Thymus (tissue), 11 donors: ENCODE measurements around the gene EYS. TPM values are rescaled to one million over a fixed set of nuclear protein-coding genes. Genes with fewer than 3 reads are reported as not detected.

Source experiments
- DNase-seq, 9 donors: peaks; one replicate each; pipeline ENCODE4 v3.0.0-alpha.2; 2013; ENCODE audit warnings: low spot score in 9 of 9, low read depth in 6 of 9, missing footprints in 1 of 9
- H3K27ac ChIP-seq, 2 donors: one replicate each; pipeline ENCODE4 v1.5.1; 2013; ENCODE audit warnings: control low read depth in 1 of 2, low read depth in 1 of 2, low read length in 1 of 2, mild to moderate bottlenecking in 1 of 2, moderate library complexity in 1 of 2
- H3K27me3 ChIP-seq, 2 donors: one replicate each; pipeline ENCODE4 v1.5.1; 2013; ENCODE audit warnings: low read length in 1 of 2; ENCODE audit not compliant: control insufficient read depth in 2 of 2, insufficient read depth in 1 of 2
- H3K36me3 ChIP-seq, 2 donors: one replicate each; pipeline ENCODE4 v1.5.1; 2013; ENCODE audit warnings: low read length in 1 of 2, mild to moderate bottlenecking in 1 of 2, moderate library complexity in 1 of 2; ENCODE audit not compliant: control insufficient read depth in 2 of 2, insufficient read depth in 2 of 2
- H3K4me1 ChIP-seq, 2 donors: one replicate each; pipeline ENCODE4 v1.5.1; 2013; ENCODE audit warnings: low read length in 2 of 2; ENCODE audit not compliant: control insufficient read depth in 2 of 2, insufficient read depth in 2 of 2
- H3K4me3 ChIP-seq, 2 donors: one replicate each; pipeline ENCODE4 v1.5.1; 2013; ENCODE audit warnings: low read length in 2 of 2, control low read depth in 1 of 2, mild to moderate bottlenecking in 1 of 2
- H3K9me3 ChIP-seq, 2 donors: one replicate each; pipeline ENCODE4 v1.5.1; 2013; ENCODE audit warnings: low read length in 1 of 2, mild to moderate bottlenecking in 1 of 2; ENCODE audit not compliant: control insufficient read depth in 2 of 2, insufficient read depth in 1 of 2
- WGBS: extraction: QIAGEN DNeasy Blood & Tissue Kit; methylation state at CpG from one replicate; pipeline ENCODE4 v1.1.7; 2013; 5-methylcytosine and 5-hydroxymethylcytosine counted together
- polyA plus RNA-seq: library from polyadenylated mRNA; stranded (reverse); fragments of 200-250 nt; gene quantifications from one replicate; pipeline ENCODE4 v1.2.3, GENCODE V29; 2013
- total RNA-seq: library from RNA; stranded (reverse); fragments of 120-200 nt; gene quantifications from one replicate; pipeline ENCODE4 v1.2.4, GENCODE V29; 2013
- donor health status: healthy.

EYS gene
- total and polyA plus RNA-seq, 2 donors: 0.05 to 0.28 TPM

GRCh38 chr6:64715624-64716023, 991.4 kb downstream of the EYS start:
- Histone ChIP-seq H3K4me3 (no peak overlapping the region), H3K27ac (no peak overlapping the region), H3K4me1 (no peaks in the 10 kb centered on the region), H3K9me3 (no peaks in the 10 kb centered on the region), H3K36me3 (no peaks in the 10 kb centered on the region), H3K27me3 (no peaks in the 10 kb centered on the region)
- 94% methylated on average over 3 of the region's 3 CpGs for WGBS
- no peak for DNase-seq

GRCh38 chr6:64714073-64714472, 993.0 kb downstream of the EYS start:
- H3K4me1 ChIP-seq: no peaks in the 10 kb centered on the region
- no peaks in the 10 kb centered on the region for H3K27me3 ChIP-seq
- 92% methylated on average over 2 of the region's 2 CpGs for WGBS

GRCh38 chr6:64713175-64713574, 993.9 kb downstream of the EYS start:
- no peak for DNase-seq
- no peak overlapping the region for H3K27ac ChIP-seq
- H3K4me1 ChIP-seq: no peaks in the 10 kb centered on the region
- no peak overlapping the region for H3K4me3 ChIP-seq
- WGBS: 77% methylated on average over 1 of the region's 1 CpG
- no peaks in the 10 kb centered on the region for H3K27me3 ChIP-seq
- no peaks in the 10 kb centered on the region for H3K9me3 ChIP-seq
- H3K36me3 ChIP-seq: no peaks in the 10 kb centered on the region

More at GRCh38 chr6:64714073-64714472, 993.0 kb downstream of the EYS start:
- no peak for DNase-seq
- H3K36me3 ChIP-seq: no peaks in the 10 kb centered on the region
- H3K4me3 ChIP-seq: no peak overlapping the region
- H3K27ac ChIP-seq: no peak overlapping the region
- H3K9me3 ChIP-seq: no peaks in the 10 kb centered on the region

- Histone ChIP-seq H3K4me3 (no peak overlapping the region), H3K27ac (no peak overlapping the region), H3K36me3 (no peaks in the 10 kb centered on the region), H3K4me1 (no peaks in the 10 kb centered on the region), H3K9me3 (no peaks in the 10 kb centered on the region), H3K27me3 (no peaks in the 10 kb centered on the region)
- DNase-seq: no peak
- 46% methylated on average over 2 of the region's 2 CpGs for WGBS
These were observed 994.4 kb downstream of the EYS start for GRCh38 chr6:64712606-64713005.

- Histone ChIP-seq H3K36me3 (no peaks in the 10 kb centered on the region), H3K9me3 (no peaks in the 10 kb centered on the region), H3K27me3 (no peaks in the 10 kb centered on the region), H3K4me1 (no peaks in the 10 kb centered on the region), H3K27ac (no peak overlapping the region), H3K4me3 (no peak overlapping the region)
- 48% methylated on average over 2 of the region's 2 CpGs for WGBS
- DNase-seq: no peak
These were observed 1003.1 kb downstream of the EYS start for GRCh38 chr6:64703922-64704321.

- H3K4me1 ChIP-seq: no peaks in the 10 kb centered on the region
- no peak overlapping the region for H3K27ac ChIP-seq
- 98% methylated on average over 1 of the region's 1 CpG for WGBS
- H3K36me3 ChIP-seq: no peaks in the 10 kb centered on the region
- no peak for DNase-seq
- H3K27me3 ChIP-seq: no peaks in the 10 kb centered on the region
- peaks cover 0 to 9% of the 10 kb centered on the region in 2 donors for H3K9me3 ChIP-seq
- H3K4me3 ChIP-seq: no peak overlapping the region
These were observed 1011.0 kb downstream of the EYS start for GRCh38 chr6:64696053-64696452.

- H3K36me3 ChIP-seq: no peaks in the 10 kb centered on the region
- no peak overlapping the region for H3K4me3 ChIP-seq
- H3K9me3 ChIP-seq: peaks cover 0 to 9% of the 10 kb centered on the region in 2 donors
- H3K4me1 ChIP-seq: no peaks in the 10 kb centered on the region
- WGBS: 90% methylated on average over 3 of the region's 3 CpGs
- no peak overlapping the region for H3K27ac ChIP-seq
- no peaks in the 10 kb centered on the region for H3K27me3 ChIP-seq
- no peak for DNase-seq
These were observed 1012.7 kb downstream of the EYS start for GRCh38 chr6:64694356-64694755.

- H3K4me1 ChIP-seq: no peaks in the 10 kb centered on the region
- no peak for DNase-seq
- no peaks in the 10 kb centered on the region for H3K36me3 ChIP-seq
- 91% methylated on average over 3 of the region's 3 CpGs for WGBS
- H3K9me3 ChIP-seq: peaks cover 0 to 9% of the 10 kb centered on the region in 2 donors
- no peaks in the 10 kb centered on the region for H3K27me3 ChIP-seq
- no peak overlapping the region for H3K27ac ChIP-seq
- no peak overlapping the region for H3K4me3 ChIP-seq
These were observed 1016.0 kb downstream of the EYS start for GRCh38 chr6:64691064-64691463.

GRCh38 chr6:64685401-64685800, 1021.6 kb downstream of the EYS start:
- no peaks in the 10 kb centered on the region for H3K27me3 ChIP-seq
- H3K27ac ChIP-seq: no peak overlapping the region
- H3K4me1 ChIP-seq: no peaks in the 10 kb centered on the region
- 54% methylated on average over 2 of the region's 2 CpGs for WGBS
- H3K9me3 ChIP-seq: no peaks in the 10 kb centered on the region
- no peak overlapping the region for H3K4me3 ChIP-seq
- no peak for DNase-seq
- H3K36me3 ChIP-seq: no peaks in the 10 kb centered on the region

- H3K4me1 ChIP-seq: no peaks in the 10 kb centered on the region
- DNase-seq: no peak
- 84% methylated on average over 8 of the region's 8 CpGs for WGBS
- no peak overlapping the region for H3K27ac ChIP-seq
- no peaks in the 10 kb centered on the region for H3K36me3 ChIP-seq
- no peaks in the 10 kb centered on the region for H3K27me3 ChIP-seq
- H3K9me3 ChIP-seq: no peaks in the 10 kb centered on the region
- H3K4me3 ChIP-seq: no peak overlapping the region
These were observed 1023.3 kb downstream of the EYS start for GRCh38 chr6:64683682-64684081.
